Effector CD4-positive, alpha-beta T cell (primary cell): ENCODE data around the gene PTGR1. TPM values are rescaled to one million over a fixed set of nuclear protein-coding genes. Genes with fewer than 3 reads are reported as not detected.
"Not testable (repeated sequence)": the region's sequence is repeated elsewhere in the genome, so short reads cannot be mapped to it uniquely, and the experiment has no call there.

ENCODE experiments used
- DNase-seq: peaks from one replicate; pipeline ENCODE4 v3.0.0-alpha.2; 2020
- total RNA-seq: gene quantifications from one replicate; lab custom pipeline; 2026; lab: John Stamatoyannopoulos, UW

Gene PTGR1
- not detected for total RNA-seq

- DNase-seq = no peak
Observed at GRCh38 chr9:111599092-111599954, at the start of gene PTGR1. Gene PTGR1 (minus strand): TSS chr9:111599647. CDS start chr9:111597422, 2,225 bp downstream.

- no peak for DNase-seq
Observed at GRCh38 chr9:111649016-111649415, 49.6 kb upstream of the PTGR1 start.

GRCh38 chr9:111648066-111648465 lies 48.6 kb upstream of the PTGR1 start:
- DNase-seq = no peak

GRCh38 chr9:111646417-111646816 lies 47.0 kb upstream of the PTGR1 start:
- DNase-seq = no peak

- DNase-seq = no peak
Observed at GRCh38 chr9:111645806-111646205, 46.4 kb upstream of the PTGR1 start.

- DNase-seq = no peak
Observed at GRCh38 chr9:111644195-111644772, 44.8 kb upstream of the PTGR1 start.

- DNase-seq = no peak
Observed at GRCh38 chr9:111637421-111637950, 38.0 kb upstream of the PTGR1 start.

- no peak for DNase-seq
Observed at GRCh38 chr9:111634860-111635259, 35.4 kb upstream of the PTGR1 start.

GRCh38 chr9:111633389-111633736 lies 33.9 kb upstream of the PTGR1 start:
- no peak for DNase-seq

- DNase-seq = no peak
Observed at GRCh38 chr9:111632695-111633388, 33.4 kb upstream of the PTGR1 start.

- DNase-seq = no peak
Observed at GRCh38 chr9:111632060-111632459, 32.6 kb upstream of the PTGR1 start.

GRCh38 chr9:111631214-111631971 lies 31.9 kb upstream of the PTGR1 start, which contains the start of gene DNAJC25:
Gene DNAJC25 (plus strand): TSS chr9:111631334. CDS start chr9:111631408, 74 bp downstream.
- peak; percentile 97 for DNase-seq

- DNase-seq = no peak
Observed at GRCh38 chr9:111630964-111631213, 31.4 kb upstream of the PTGR1 start.

- DNase-seq = no peak
Observed at GRCh38 chr9:111630182-111630963, 30.9 kb upstream of the PTGR1 start.

- no peak for DNase-seq
Observed at GRCh38 chr9:111628411-111628810, 29.0 kb upstream of the PTGR1 start.

GRCh38 chr9:111627260-111627963 lies 28.0 kb upstream of the PTGR1 start:
- no peak for DNase-seq

GRCh38 chr9:111622626-111623025 lies 23.2 kb upstream of the PTGR1 start:
- no peak for DNase-seq

- DNase-seq = no peak
Observed at GRCh38 chr9:111621895-111622480, 22.5 kb upstream of the PTGR1 start.

GRCh38 chr9:111617349-111617748 lies 17.9 kb upstream of the PTGR1 start:
- not testable (repeated sequence) for DNase-seq

- DNase-seq = no peak
Observed at GRCh38 chr9:111615928-111616327, 16.5 kb upstream of the PTGR1 start.

GRCh38 chr9:111613436-111614040 lies 14.1 kb upstream of the PTGR1 start:
- DNase-seq = no peak
